IPS DF 19.7 (cell line): ENCODE results near the gene GART.

ENCODE experiments used
- DNase-seq: peaks from one replicate; pipeline ENCODE4 v3.0.0-alpha.2; 2013; ENCODE audit warnings: low read depth, low spot score

The GART gene

GRCh38 chr21:33554236-33554981 is 12.5 kb upstream of the GART start:
- DNase-seq, result no peak

GRCh38 chr21:33552999-33553598 is 11.2 kb upstream of the GART start:
- no peak for DNase-seq

- no peak for DNase-seq
These were observed 10.4 kb upstream of the GART start for GRCh38 chr21:33552093-33552998.

GRCh38 chr21:33551664-33552063 is 9.7 kb upstream of the GART start:
- no peak for DNase-seq

GRCh38 chr21:33550772-33551660 is 9.1 kb upstream of the GART start:
- DNase-seq, result no peak

- DNase-seq, result no peak
These were observed 8.2 kb upstream of the GART start for GRCh38 chr21:33549848-33550771.

GRCh38 chr21:33546086-33546485 is 4.2 kb upstream of the GART start:
- DNase-seq, result no peak

GRCh38 chr21:33544451-33545195 is 2.7 kb upstream of the GART start:
- no peak for DNase-seq

- no peak for DNase-seq
These were observed 1.7 kb upstream of the GART start for GRCh38 chr21:33543505-33544129.

- peak; percentile 94 for DNase-seq
These were observed 955 bp upstream of the GART start, which contains the start of gene SON for GRCh38 chr21:33542640-33543504. SON (plus strand) TSS chr21:33543038; CDS start chr21:33543093, 55 bp downstream.

- DNase-seq, result no peak
These were observed 709 bp downstream of the GART start for GRCh38 chr21:33541105-33541711.

GRCh38 chr21:33540711-33541104 is 1.2 kb downstream of the GART start:
- no peak for DNase-seq

GRCh38 chr21:33539616-33540015 is 2.3 kb downstream of the GART start:
- no peak for DNase-seq

- no peak for DNase-seq
These were observed 4.7 kb downstream of the GART start for GRCh38 chr21:33537212-33537611.

- DNase-seq, result no peak
These were observed 10.9 kb downstream of the GART start for GRCh38 chr21:33531007-33531406.

- no peak for DNase-seq
These were observed 19.0 kb downstream of the GART start for GRCh38 chr21:33522953-33523349.

- no peak for DNase-seq
These were observed 19.5 kb downstream of the GART start for GRCh38 chr21:33522297-33522952.
